ENCODE data around the gene CCNG1.
"Not testable (repeated sequence)": the region's sequence is repeated elsewhere in the genome, so short reads cannot be mapped to it uniquely, and the experiment has no call there.

CCNG1 gene

GRCh38 chr5:163444526-163444925 lies 7.1 kb downstream of the CCNG1 start:
- TF ChIP-seq, protein P1, sequence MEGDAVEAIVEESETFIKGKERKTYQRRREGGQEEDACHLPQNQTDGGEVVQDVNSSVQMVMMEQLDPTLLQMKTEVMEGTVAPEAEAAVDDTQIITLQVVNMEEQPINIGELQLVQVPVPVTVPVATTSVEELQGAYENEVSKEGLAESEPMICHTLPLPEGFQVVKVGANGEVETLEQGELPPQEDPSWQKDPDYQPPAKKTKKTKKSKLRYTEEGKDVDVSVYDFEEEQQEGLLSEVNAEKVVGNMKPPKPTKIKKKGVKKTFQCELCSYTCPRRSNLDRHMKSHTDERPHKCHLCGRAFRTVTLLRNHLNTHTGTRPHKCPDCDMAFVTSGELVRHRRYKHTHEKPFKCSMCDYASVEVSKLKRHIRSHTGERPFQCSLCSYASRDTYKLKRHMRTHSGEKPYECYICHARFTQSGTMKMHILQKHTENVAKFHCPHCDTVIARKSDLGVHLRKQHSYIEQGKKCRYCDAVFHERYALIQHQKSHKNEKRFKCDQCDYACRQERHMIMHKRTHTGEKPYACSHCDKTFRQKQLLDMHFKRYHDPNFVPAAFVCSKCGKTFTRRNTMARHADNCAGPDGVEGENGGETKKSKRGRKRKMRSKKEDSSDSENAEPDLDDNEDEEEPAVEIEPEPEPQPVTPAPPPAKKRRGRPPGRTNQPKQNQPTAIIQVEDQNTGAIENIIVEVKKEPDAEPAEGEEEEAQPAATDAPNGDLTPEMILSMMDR (IDR thresholded peaks at IDR 0.05; ENCODE audit: insufficient read depth, missing control alignments) = no peak
- DNase-seq (ENCODE audit: insufficient read length, low spot score) = no peak
- FAIRE-seq = no peak

- no peak for FAIRE-seq
- no peak for DNase-seq (ENCODE audit: insufficient read length, low spot score)
- TF ChIP-seq, protein P1 (IDR thresholded peaks at IDR 0.05; ENCODE audit: insufficient read depth, missing control alignments) = no peak
Observed at GRCh38 chr5:163445345-163445744, 8.0 kb downstream of the CCNG1 start.

GRCh38 chr5:163447191-163447590 lies 9.8 kb downstream of the CCNG1 start:
- TF ChIP-seq, protein P1 (IDR thresholded peaks at IDR 0.05; ENCODE audit: insufficient read depth, missing control alignments) = no peak
- no peak for FAIRE-seq
- DNase-seq (ENCODE audit: insufficient read length, low spot score) = no peak

DNA sequence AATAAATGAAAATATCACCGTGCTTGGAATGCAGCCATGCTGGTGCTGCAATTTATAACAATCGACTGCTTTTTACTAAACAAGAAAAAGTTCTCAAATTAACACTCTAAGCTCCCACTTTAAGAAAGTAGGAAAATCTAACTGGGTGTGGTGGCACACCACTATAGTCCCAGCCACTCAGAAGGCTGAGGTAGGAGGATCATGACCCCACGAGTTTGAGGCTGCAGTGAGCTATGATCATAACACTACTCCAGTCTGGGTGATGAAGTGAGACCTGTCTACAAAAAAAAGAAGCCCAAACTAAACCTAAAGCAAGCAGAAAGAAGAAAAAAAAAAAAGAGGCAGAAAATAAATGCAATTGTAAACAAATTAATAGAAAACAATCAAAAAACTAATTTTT lies 10.5 kb downstream of the CCNG1 start:
- DNase-seq (ENCODE audit: insufficient read length, low spot score) (no peak), FAIRE-seq (no peak)
- TF ChIP-seq, protein P1 (IDR thresholded peaks at IDR 0.05; ENCODE audit: insufficient read depth, missing control alignments) = no peak

DNA sequence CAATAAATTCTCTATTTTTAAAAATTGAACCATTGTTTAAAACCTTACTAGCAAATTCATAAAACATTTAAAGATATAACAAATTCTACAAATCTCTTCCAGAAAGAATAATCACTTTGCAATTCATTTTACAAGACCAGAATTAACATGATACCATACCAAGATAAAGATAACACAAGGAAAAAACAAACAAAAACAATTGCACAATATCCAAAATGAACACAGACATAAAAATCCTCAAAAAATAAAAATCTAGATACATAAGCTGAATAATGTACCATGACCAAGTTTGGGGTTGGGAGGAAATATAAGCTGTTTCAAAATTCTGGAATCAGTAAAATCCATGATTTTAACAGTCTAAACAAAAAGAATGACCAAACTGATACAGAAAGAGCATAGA lies 11.1 kb downstream of the CCNG1 start:
- FAIRE-seq (no peak), DNase-seq (ENCODE audit: insufficient read length, low spot score) (no peak)
- TF ChIP-seq, protein P1 (IDR thresholded peaks at IDR 0.05; ENCODE audit: insufficient read depth, missing control alignments) = no peak

GRCh38 chr5:163451489-163451888 lies 14.1 kb downstream of the CCNG1 start:
- no peak for DNase-seq (ENCODE audit: insufficient read length, low spot score)

DNA sequence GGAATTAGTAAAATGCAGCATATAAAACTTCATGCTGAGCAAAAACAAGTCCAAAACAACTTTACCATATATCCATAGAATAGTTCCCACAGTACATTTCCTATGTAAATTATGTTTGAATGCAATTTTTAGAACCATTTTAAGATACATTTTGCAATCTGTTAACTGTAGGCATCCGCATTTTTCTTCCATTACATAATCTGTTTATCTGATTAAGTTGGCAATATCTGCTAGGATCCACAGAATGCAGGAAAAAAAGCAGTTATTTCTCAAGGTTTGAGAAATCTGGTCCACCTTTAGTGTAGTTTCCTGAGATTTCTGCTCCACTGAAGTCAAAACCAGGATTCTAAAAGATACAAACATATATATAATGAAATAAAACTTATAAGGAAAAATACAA lies 16.3 kb downstream of the CCNG1 start:
- DNase-seq (ENCODE audit: insufficient read length, low spot score) = no peak
- TF ChIP-seq, protein P1 (IDR thresholded peaks at IDR 0.05; ENCODE audit: insufficient read depth, missing control alignments) = no peak
- FAIRE-seq = no peak

More at GRCh38 chr5:163451489-163451888, 14.1 kb downstream of the CCNG1 start:
- TF ChIP-seq, protein P1 (IDR thresholded peaks at IDR 0.05; ENCODE audit: insufficient read depth, missing control alignments) = no peak
- FAIRE-seq = no peak

- FAIRE-seq; DNase-seq (ENCODE audit: insufficient read length, low spot score): not testable (repeated sequence)
Observed at GRCh38 chr5:163455406-163455805, 18.0 kb downstream of the CCNG1 start.

All from D721Med (cell line).